Measurements from ENCODE around the gene SUMF2.
"Not testable (repeated sequence)": the region's sequence is repeated elsewhere in the genome, so short reads cannot be mapped to it uniquely, and the experiment has no call there.

SUMF2 gene

DNA sequence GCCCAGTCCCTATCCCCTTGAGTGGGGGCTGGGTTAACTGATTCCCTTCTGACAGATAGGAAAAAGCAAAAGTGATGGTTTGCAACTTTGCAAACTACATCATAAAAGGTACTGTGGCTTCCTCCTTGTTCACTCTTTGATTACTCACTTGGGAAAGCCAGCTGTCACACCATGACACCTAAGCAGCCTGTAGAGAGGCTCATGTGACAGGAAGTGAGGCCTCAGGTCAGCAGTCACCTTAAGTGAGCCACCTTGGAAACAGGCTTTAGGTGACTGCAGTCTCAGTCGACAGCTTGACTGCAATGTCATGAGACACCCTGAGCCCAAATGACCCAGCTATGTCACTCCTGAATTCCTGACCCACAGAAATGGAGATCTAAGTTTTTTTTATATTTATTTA lies 46.5 kb downstream of the SUMF2 start:
- DNase-seq, result no peak

DNA sequence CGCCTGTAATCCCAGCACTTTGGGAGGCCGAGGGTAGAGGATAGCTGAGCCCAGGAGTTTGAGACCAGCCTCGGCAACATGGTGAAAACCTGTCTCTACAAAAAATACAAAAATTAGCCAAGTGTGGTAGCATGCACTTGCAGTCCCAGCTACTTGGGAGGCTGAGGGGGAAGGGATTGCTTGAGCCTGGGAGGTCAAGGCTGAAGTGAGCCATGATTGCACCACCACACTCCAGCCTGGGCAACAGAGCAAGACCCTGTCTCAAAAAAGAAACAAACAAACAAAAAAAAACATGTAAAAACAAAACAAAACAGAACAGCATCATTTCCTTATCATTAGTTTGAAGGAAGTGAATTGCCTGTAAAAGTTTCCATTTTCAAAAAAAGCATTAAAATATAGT lies 48.2 kb downstream of the SUMF2 start:
- DNase-seq, result not testable (repeated sequence)

DNA sequence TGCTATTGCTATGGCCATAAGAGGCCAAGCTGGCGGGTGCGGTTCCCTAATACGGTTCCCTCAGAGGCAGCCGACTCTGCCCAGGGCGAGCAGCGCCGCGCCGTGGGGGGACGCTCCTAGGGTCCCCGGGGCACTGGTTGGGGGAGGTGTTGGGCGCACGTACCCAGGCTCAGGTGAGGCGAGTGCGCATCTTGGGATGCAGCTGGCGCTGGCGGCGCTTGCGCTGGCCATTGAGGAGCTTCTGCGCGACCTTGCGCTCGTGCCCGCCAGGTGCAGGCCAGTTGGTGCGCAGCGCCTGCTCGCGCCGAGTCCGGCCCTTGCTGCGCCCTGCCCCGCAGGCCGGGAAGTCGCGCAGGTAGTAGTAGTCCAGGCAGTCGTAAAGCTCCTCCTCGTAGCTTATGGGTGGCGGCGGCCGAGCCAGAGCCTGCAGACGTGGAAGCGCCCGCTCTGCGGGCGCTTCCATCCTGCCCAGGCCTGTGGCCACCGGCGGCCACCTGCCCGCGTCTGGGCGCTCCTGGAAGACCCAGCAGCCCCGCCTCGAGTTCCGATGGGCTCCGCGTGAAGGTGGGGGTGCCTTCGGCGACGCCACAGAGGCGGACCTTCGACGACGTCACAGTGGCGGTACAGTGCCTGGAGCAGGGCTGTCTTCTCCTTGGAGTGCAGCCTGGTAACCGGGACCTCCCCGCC lies 51.9 kb downstream of the SUMF2 start, which contains the start of gene NUPR2:
NUPR2 (minus strand) TSS at position 566 of the 687 bp plus-strand sequence; CDS start at position 463, 103 bp downstream.
- DNase-seq, result no peak

DNA sequence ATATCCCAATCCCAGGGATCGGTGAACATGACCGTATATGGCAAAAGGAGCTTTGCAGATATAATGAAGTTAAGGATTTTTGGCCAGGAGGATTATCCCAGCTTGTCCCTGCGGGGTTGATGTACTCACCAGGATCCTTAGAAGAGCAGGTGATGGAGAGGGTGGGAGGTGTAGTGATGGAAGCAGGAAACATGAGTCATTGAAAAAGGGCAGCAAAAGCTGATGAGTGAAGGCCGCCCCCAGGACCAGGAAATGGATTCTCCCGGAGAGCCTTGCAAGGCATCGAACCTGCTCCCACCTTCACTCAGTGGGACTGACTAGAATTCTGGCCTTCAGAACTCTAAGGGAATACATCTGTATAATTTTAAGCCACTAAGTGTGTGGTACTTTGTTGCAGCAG lies 57.4 kb downstream of the SUMF2 start:
- no peak for DNase-seq

DNA sequence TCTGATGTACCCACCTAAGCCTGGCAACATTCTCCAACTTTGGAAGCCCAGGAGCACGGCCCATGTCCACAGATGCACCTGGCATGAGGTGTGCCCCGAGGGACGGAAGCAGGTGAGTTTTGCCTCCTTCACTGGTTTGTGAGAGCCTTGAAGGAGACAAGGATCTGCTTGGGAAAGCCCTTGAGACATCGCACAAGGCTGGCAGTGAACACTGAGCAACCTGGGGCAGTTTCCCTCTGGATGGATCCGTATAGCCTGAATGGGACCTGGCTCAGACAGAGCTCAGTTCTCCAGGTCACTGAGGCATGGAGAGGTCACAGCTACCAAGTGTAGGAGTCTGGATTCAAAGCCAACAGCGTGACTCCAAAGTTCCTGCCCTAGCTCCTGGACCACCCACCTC lies 60.9 kb downstream of the SUMF2 start:
- no peak for DNase-seq

DNA sequence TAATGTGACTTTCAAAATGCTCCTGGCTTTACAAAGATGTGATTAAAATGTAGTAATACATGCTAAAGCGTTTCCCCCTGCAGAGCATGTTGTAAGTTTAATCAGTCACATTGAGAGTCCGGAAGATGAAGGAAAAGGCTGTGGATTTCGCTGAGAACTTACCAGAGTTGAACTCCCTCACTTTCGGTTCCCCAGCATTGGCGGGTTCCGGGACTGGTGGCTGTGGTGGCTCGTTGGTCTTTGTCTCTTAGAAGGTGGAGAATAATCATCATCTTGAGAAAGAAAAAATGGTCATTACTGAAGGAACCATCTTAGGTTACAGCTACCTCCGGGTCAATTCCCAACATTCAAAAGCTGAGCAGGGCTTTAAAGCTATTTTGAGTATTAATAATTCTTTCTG lies 61.7 kb downstream of the SUMF2 start:
- DNase-seq, result no peak

DNA sequence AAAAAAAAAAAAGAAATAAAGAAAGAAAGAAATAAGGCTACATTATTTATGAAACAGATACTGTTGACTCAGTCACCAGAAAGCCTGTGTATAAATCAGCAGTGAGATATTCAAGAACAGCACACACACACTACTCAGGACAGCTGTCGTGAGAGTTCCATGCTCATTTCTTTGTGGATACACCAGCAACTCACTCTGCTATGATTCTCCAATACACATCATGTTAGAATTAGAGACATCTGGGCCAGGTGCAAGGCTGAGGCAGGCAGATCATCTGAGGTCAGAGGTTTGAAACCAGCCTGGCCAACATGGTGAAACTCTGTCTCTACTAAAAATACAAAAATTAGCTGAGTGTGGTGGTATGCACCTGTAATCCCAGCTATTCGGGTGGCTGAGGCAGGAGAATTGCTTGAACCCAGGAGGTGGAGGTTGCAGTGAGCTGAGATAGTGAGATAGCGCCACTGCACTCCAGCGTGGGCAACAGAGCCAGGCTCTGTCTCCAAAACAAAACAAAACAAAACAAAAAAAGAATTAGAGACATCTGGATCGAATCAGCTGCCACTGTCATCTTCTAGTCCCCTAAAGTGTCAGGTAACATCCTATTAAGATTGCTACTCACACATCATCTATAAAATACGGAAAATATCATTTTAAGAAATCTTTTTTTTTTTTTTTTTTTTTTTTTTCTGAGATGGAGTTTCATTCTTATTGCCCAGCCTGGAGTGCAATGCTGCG lies 63.3 kb downstream of the SUMF2 start:
- DNase-seq, result no peak
